GM06990 (cell line): ENCODE data around the gene ASF1B.

Source experiments
- DNase-seq: peaks from one replicate; pipeline ENCODE4 v3.0.0-alpha.2; 2011; ENCODE audit not compliant: insufficient read length; ENCODE audit errors: extremely low read depth
- H3K27me3 ChIP-seq: replicated peaks from 2 replicates; pipeline ENCODE4 v1.6.0; 2011; ENCODE audit warnings: low read length; ENCODE audit not compliant: control insufficient read depth, insufficient read depth
- H3K36me3 ChIP-seq: 2 replicates; pipeline ENCODE4 v1.5.1; 2011; ENCODE audit warnings: low read length; ENCODE audit not compliant: control insufficient read depth, insufficient read depth
- H3K4me3 ChIP-seq: replicated peaks from 2 replicates; pipeline ENCODE4 v1.5.1; 2011; ENCODE audit warnings: low read depth, mild to moderate bottlenecking, control low read depth, low read length
- CTCF ChIP-seq: IDR thresholded peaks from 2 replicates; pipeline ENCODE4 v1.5.1; 2011; ENCODE audit warnings: low read length, control low read depth, mild to moderate bottlenecking, inconsistent platforms; ENCODE audit not compliant: insufficient read depth, poor library complexity, severe bottlenecking

The ASF1B gene

GRCh38 chr19:14096272-14096992 lies 40.0 kb downstream of the ASF1B start:
- no peak for DNase-seq
- no peak for TF ChIP-seq CTCF
- H3K4me3 ChIP-seq = no peak overlapping the region
- H3K27me3 ChIP-seq = no peaks in the 10 kb centered on the region
- H3K36me3 ChIP-seq = peaks cover 13% of the 10 kb centered on the region

- no peak for TF ChIP-seq CTCF
- peaks cover 11% of the 10 kb centered on the region for H3K36me3 ChIP-seq
- no peak overlapping the region for H3K4me3 ChIP-seq
- H3K27me3 ChIP-seq = no peaks in the 10 kb centered on the region
- no peak for DNase-seq
Measured at GRCh38 chr19:14094854-14095253, 41.5 kb downstream of the ASF1B start.

- no peak for TF ChIP-seq CTCF
- Histone ChIP-seq H3K36me3 (peaks cover 17% of the 10 kb centered on the region), H3K4me3 (no peak overlapping the region), H3K27me3 (no peaks in the 10 kb centered on the region)
- no peak for DNase-seq
Measured at GRCh38 chr19:14093117-14093823, 43.1 kb downstream of the ASF1B start.

- H3K4me3 ChIP-seq = peak overlapping the region; percentile 68
- no peak for TF ChIP-seq CTCF
- peaks cover 13% of the 10 kb centered on the region for H3K36me3 ChIP-seq
- H3K27me3 ChIP-seq = no peaks in the 10 kb centered on the region
- DNase-seq = no peak
Measured at GRCh38 chr19:14091813-14092462, 44.5 kb downstream of the ASF1B start.

GRCh38 chr19:14091081-14091812 lies 45.1 kb downstream of the ASF1B start:
- H3K36me3 ChIP-seq = peaks cover 7% of the 10 kb centered on the region
- H3K4me3 ChIP-seq = peak overlapping the region; percentile 68
- H3K27me3 ChIP-seq = no peaks in the 10 kb centered on the region
- peak; percentile 44 for TF ChIP-seq CTCF
- DNase-seq = peak; percentile 84
